SU-DHL-6 (cell line): Measurements from ENCODE around the gene L3MBTL4.

Source experiments
- CTCF ChIP-seq: fragments of 200-600 bp; sonication (generic); IDR thresholded peaks from one replicate; pipeline ENCODE4 v1.5.1; 2017; ENCODE audit warnings: antibody characterized with exemption, mild to moderate bottlenecking, low read length, moderate library complexity; ENCODE audit not compliant: insufficient read depth, poor library complexity, severe bottlenecking
- EZH2phosphoT487 ChIP-seq: fragments of 200-600 bp; sonication (generic), shearing (Covaris generic); conservative IDR thresholded peaks from 2 replicates; pipeline ENCODE4 v1.6.1; 2018; ENCODE audit warnings: mild to moderate bottlenecking, antibody characterized with exemption, low read length, moderate library complexity, mixed read lengths

- TF ChIP-seq CTCF, result no peak
- no peak for TF ChIP-seq EZH2phosphoT487
Measured at GRCh38 chr18:6055711-6056110, 359.0 kb downstream of the L3MBTL4 start.
